Hematopoietic multipotent progenitor cell treated with erythropoietin and hydrocortisone succinate and interleukin-3 and kit ligand, for 17 days (in vitro differentiated cells): ENCODE data around the gene NXN.
"Not testable (repeated sequence)": the region's sequence is repeated elsewhere in the genome, so short reads cannot be mapped to it uniquely, and the experiment has no call there.

Source experiments
- DNase-seq: peaks from one replicate; pipeline ENCODE4 v3.0.0-alpha.2; 2015; ENCODE audit warnings: low spot score

The NXN gene

GRCh38 chr17:1006054-1006453, 26.5 kb upstream of the NXN start:
- no peak for DNase-seq

GRCh38 chr17:1005361-1005946, 25.9 kb upstream of the NXN start:
- DNase-seq, result no peak

- no peak for DNase-seq
Observed at GRCh38 chr17:1004769-1005295, 25.3 kb upstream of the NXN start.

GRCh38 chr17:1003972-1004768, 24.6 kb upstream of the NXN start:
- no peak for DNase-seq

GRCh38 chr17:1003633-1003971, 24.0 kb upstream of the NXN start:
- DNase-seq, result no peak

- DNase-seq, result no peak
Observed at GRCh38 chr17:1002771-1003555, 23.4 kb upstream of the NXN start.

- no peak for DNase-seq
Observed at GRCh38 chr17:1002412-1002753, 22.8 kb upstream of the NXN start.

GRCh38 chr17:1001640-1002411, 22.2 kb upstream of the NXN start:
- DNase-seq, result no peak

GRCh38 chr17:1000597-1001461, 21.3 kb upstream of the NXN start:
- DNase-seq, result no peak

GRCh38 chr17:998111-998510, 18.5 kb upstream of the NXN start:
- DNase-seq, result no peak

- peak; percentile 94 for DNase-seq
Observed at GRCh38 chr17:996554-997344, 17.2 kb upstream of the NXN start, which contains the start of gene TIMM22. Gene TIMM22, plus strand, starts transcription at chr17:997129. Its CDS starts 14 bp downstream, at chr17:997143.

GRCh38 chr17:995324-995723, 15.7 kb upstream of the NXN start:
- not testable (repeated sequence) for DNase-seq

- DNase-seq, result no peak
Observed at GRCh38 chr17:992933-993332, 13.4 kb upstream of the NXN start.

- no peak for DNase-seq
Observed at GRCh38 chr17:988561-988960, 9.0 kb upstream of the NXN start.

- no peak for DNase-seq
Observed at GRCh38 chr17:987931-988330, 8.4 kb upstream of the NXN start.

GRCh38 chr17:986322-986929, 6.8 kb upstream of the NXN start:
- no peak for DNase-seq

- DNase-seq, result no peak
Observed at GRCh38 chr17:983921-984320, 4.3 kb upstream of the NXN start.

GRCh38 chr17:981292-981658, 1.7 kb upstream of the NXN start:
- DNase-seq, result no peak

GRCh38 chr17:980406-981291, 1.1 kb upstream of the NXN start:
- peak; percentile 74 for DNase-seq
